Common myeloid progenitor, CD34-positive (primary cell): ENCODE data around the gene HOXA4.

Experiments used
- CTCF ChIA-PET: fragments of 350-600 bp; sonication (Branson Sonifier 250); formaldehyde crosslinking; loops from one replicate; lab custom pipeline; 2021; ENCODE audit warnings: antibody characterized with exemption; lab: Charles Lee
- POLR2A ChIA-PET: fragments of 350-600 bp; sonication (Branson Sonifier 250); formaldehyde crosslinking; loops from one replicate; lab custom pipeline; 2021; ENCODE audit warnings: antibody characterized with exemption; lab: Charles Lee
- DNase-seq, 3 donors: peaks; one replicate each; pipeline versions ENCODE4 v3.0.0 to v3.0.0-alpha.2; 2013
- H3K27ac ChIP-seq, 2 experiments: 1 replicate in 1 of 2; 2 replicates in 1 of 2; pipeline ENCODE4 v1.7.0; 2013; ENCODE audit warnings: inconsistent platforms in 2 of 2, low read length in 2 of 2, mild to moderate bottlenecking in 2 of 2, low read depth in 1 of 2, moderate library complexity in 1 of 2; ENCODE audit not compliant: severe bottlenecking in 2 of 2, insufficient read depth in 1 of 2, poor library complexity in 1 of 2
- H3K27me3 ChIP-seq, 5 experiments: replicated peaks in 2 of 5; 1 replicate in 3 of 5; 2 replicates in 2 of 5; pipeline versions ENCODE4 v1.6.1 to v1.7.0; 2013; ENCODE audit warnings: low read length in 4 of 5, mild to moderate bottlenecking in 2 of 5, moderate library complexity in 2 of 5, inconsistent platforms in 1 of 5; ENCODE audit not compliant: insufficient read depth in 5 of 5, control insufficient read depth in 4 of 5
- H3K36me3 ChIP-seq, 4 experiments: 1 replicate in 2 of 4; 2 replicates in 2 of 4; pipeline versions ENCODE4 v1.6.1 to v1.7.0; 2013; ENCODE audit warnings: low read length in 3 of 4, control low read depth in 1 of 4, mild to moderate bottlenecking in 1 of 4; ENCODE audit not compliant: control insufficient read depth in 4 of 4, insufficient read depth in 4 of 4
- H3K4me1 ChIP-seq, 4 experiments: 1 replicate in 3 of 4; 2 replicates in 1 of 4; pipeline versions ENCODE4 v1.6.1 to v1.7.1; 2013; ENCODE audit warnings: low read length in 3 of 4, mild to moderate bottlenecking in 3 of 4, control low read depth in 1 of 4, inconsistent platforms in 1 of 4, moderate library complexity in 1 of 4; ENCODE audit not compliant: control insufficient read depth in 4 of 4, insufficient read depth in 4 of 4; ENCODE audit errors: control extremely low read depth in 1 of 4
- H3K4me3 ChIP-seq, 7 experiments: 1 replicate in 4 of 7; 2 replicates in 3 of 7; pipeline versions ENCODE4 v1.5.1 to v1.7.0; 2013; ENCODE audit warnings: mild to moderate bottlenecking in 7 of 7, low read length in 6 of 7, moderate library complexity in 6 of 7, inconsistent platforms in 2 of 7, low read depth in 2 of 7, control low read depth in 1 of 7; ENCODE audit not compliant: insufficient read depth in 4 of 7, control insufficient read depth in 1 of 7; ENCODE audit errors: extremely low read depth in 1 of 7
- H3K9me3 ChIP-seq, 5 experiments: 1 replicate in 4 of 5; 2 replicates in 1 of 5; pipeline versions ENCODE4 v1.6.1 to v1.7.1; 2013; ENCODE audit warnings: low read length in 4 of 5, mild to moderate bottlenecking in 2 of 5, inconsistent platforms in 1 of 5, low read depth in 1 of 5, moderate library complexity in 1 of 5; ENCODE audit not compliant: control insufficient read depth in 4 of 5, insufficient read depth in 2 of 5; ENCODE audit errors: control extremely low read depth in 1 of 5
- WGBS: methylation state at CpG from one replicate; pipeline ENCODE4 v1.1.5; 2013; ENCODE audit not compliant: insufficient coverage; 5-methylcytosine and 5-hydroxymethylcytosine counted together

The HOXA4 gene

GRCh38 chr7:27176962-27177794 is 46.6 kb upstream of the HOXA4 start:
- no peak overlapping the region for H3K4me3 ChIP-seq
- 94% methylated on average over 17 of the region's 22 CpGs for WGBS
- H3K27me3 ChIP-seq = peaks cover 0 to 37% (median 5%) of the 10 kb centered on the region in 5 experiments
- H3K4me1 ChIP-seq = peaks cover 0 to 31% (median 19%) of the 10 kb centered on the region in 4 experiments
- H3K27ac ChIP-seq = no peak overlapping the region
- no peaks in the 10 kb centered on the region for H3K9me3 ChIP-seq
- DNase-seq = no peak
- ChIA-PET POLR2A (interaction anchor here (1.8 kb wide), 1 partner anchor 15 kb away, joined by 5 read pairs; no protein-coding TSS in a partner anchor), CTCF (interaction anchor here (0.7 to 11.1 kb wide), 10 partner anchors 10 to 827 kb away, joined by 3 to 84 read pairs (median 5); partner anchors contain the start of gene HOXA9)
- peaks cover 0 to 3% (median 0%) of the 10 kb centered on the region in 4 experiments for H3K36me3 ChIP-seq

GRCh38 chr7:27176524-27176845 is 45.9 kb upstream of the HOXA4 start:
- no peak overlapping the region for H3K27ac ChIP-seq
- DNase-seq = no peak
- peaks cover 0 to 38% (median 24%) of the 10 kb centered on the region in 4 experiments for H3K4me1 ChIP-seq
- peaks cover 0 to 30% (median 0%) of the 10 kb centered on the region in 5 experiments for H3K27me3 ChIP-seq
- ChIA-PET CTCF (interaction anchor here (1.1 to 11.1 kb wide), 8 partner anchors 9 to 493 kb away, joined by 3 to 84 read pairs (median 5); partner anchors contain the start of genes HOXA11 and HOXA9), POLR2A (interaction anchor here (1.8 kb wide), 1 partner anchor 14 kb away, joined by 5 read pairs; no protein-coding TSS in a partner anchor)
- no peaks in the 10 kb centered on the region for H3K9me3 ChIP-seq
- peaks cover 0 to 9% (median 3%) of the 10 kb centered on the region in 4 experiments for H3K36me3 ChIP-seq
- 33% methylated on average over 1 of the region's 3 CpGs for WGBS
- no peak overlapping the region for H3K4me3 ChIP-seq

- Histone ChIP-seq H3K27me3 (peaks cover 0 to 28% (median 0%) of the 10 kb centered on the region in 5 experiments), H3K36me3 (peaks cover 0 to 15% (median 4%) of the 10 kb centered on the region in 4 experiments), H3K4me1 (peaks cover 0 to 43% (median 27%) of the 10 kb centered on the region in 4 experiments), H3K4me3 (no peak overlapping the region), H3K27ac (no peak overlapping the region), H3K9me3 (no peaks in the 10 kb centered on the region)
- WGBS = 97% methylated on average over 37 of the region's 40 CpGs
- DNase-seq = no peak
- CTCF ChIA-PET = interaction anchor here (0.7 to 11.1 kb wide), 7 partner anchors 9 to 321 kb away, joined by 3 to 84 read pairs (median 5); partner anchors contain the start of gene HOXA11
- POLR2A ChIA-PET = interaction anchor here (1.8 kb wide), 1 partner anchor 13 kb away, joined by 5 read pairs; no protein-coding TSS in a partner anchor
Observed at GRCh38 chr7:27175626-27176523, 45.3 kb upstream of the HOXA4 start.

GRCh38 chr7:27174874-27175625 is 44.5 kb upstream of the HOXA4 start:
- DNase-seq = no peak
- 92% methylated on average over 8 of the region's 12 CpGs for WGBS
- ChIA-PET POLR2A (no interaction called here), CTCF (interaction anchor here (0.7 to 11.1 kb wide), 11 partner anchors 8 to 1310 kb away, joined by 3 to 84 read pairs (median 4); partner anchors contain the start of gene HOXA11)
- peaks cover 0 to 19% (median 4%) of the 10 kb centered on the region in 4 experiments for H3K36me3 ChIP-seq
- peaks cover 0 to 20% (median 0%) of the 10 kb centered on the region in 5 experiments for H3K27me3 ChIP-seq
- no peak overlapping the region for H3K27ac ChIP-seq
- peaks cover 4 to 43% (median 28%) of the 10 kb centered on the region in 4 experiments for H3K4me1 ChIP-seq
- H3K4me3 ChIP-seq = peak overlapping the region in 4 of 7 experiments; percentile 78 to 100 (median 94)
- no peaks in the 10 kb centered on the region for H3K9me3 ChIP-seq

GRCh38 chr7:27173956-27174873 is 43.7 kb upstream of the HOXA4 start, which contains the start of gene HOXA10:
Gene HOXA10, minus strand, starts transcription at chr7:27174320. Its CDS starts 14 bp downstream, at chr7:27174306.
- Histone ChIP-seq H3K4me1 (peaks cover 4 to 38% (median 23%) of the 10 kb centered on the region in 4 experiments), H3K27ac (peak within 1 kb of the TSS; percentile 92 to 96), H3K27me3 (peaks cover 0 to 16% (median 0%) of the 10 kb centered on the region in 5 experiments), H3K36me3 (peaks cover 0 to 20% (median 4%) of the 10 kb centered on the region in 4 experiments), H3K9me3 (no peaks in the 10 kb centered on the region), H3K4me3 (peak within 1 kb of the TSS; percentile 78 to 100 (median 85))
- peak in 2 of 3 donors; percentile 68 to 73 for DNase-seq
- POLR2A ChIA-PET = interaction anchor here (2.7 kb wide), 1 partner anchor 12 kb away, joined by 17 read pairs; no protein-coding TSS in a partner anchor
- CTCF ChIA-PET = interaction anchor here (0.8 to 11.1 kb wide), 9 partner anchors 9 to 1309 kb away, joined by 3 to 84 read pairs (median 5); no protein-coding TSS in a partner anchor
- WGBS = 3% methylated on average over 75 of the region's 82 CpGs
